ENCODE results near the gene AVP. TPM values are rescaled to one million over a fixed set of nuclear protein-coding genes. Genes with fewer than 3 reads are reported as not detected.

The AVP gene
- total and polyA plus RNA-seq, 2 of the 13 experiments (the other 11 are each of a cell fraction or from before 2014, with no cell fraction given) = 0.12 TPM; not detected in 1

GRCh38 chr20:3045816-3046676 lies 38.5 kb downstream of the AVP start, which contains the start of gene MRPS26 (continued):
- TF ChIP-seq ARID5B (CRISPR knock-in tag; IDR thresholded peaks at IDR 0.05) = peak; percentile 68
- peak; percentile 22; the same call in 1 of the 2 replicates for TF ChIP-seq ZNF362 (CRISPR knock-in tag; IDR thresholded peaks at IDR 0.05; ENCODE audit: borderline replicate concordance)
- TF ChIP-seq MAZ (IDR thresholded peaks at IDR 0.05; ENCODE audit: borderline replicate concordance, low read depth, low read length) = peak; percentile 81; the same call in 1 of the 2 replicates
- TF ChIP-seq MAZ (CRISPR knock-in tag; IDR thresholded peaks at IDR 0.05; ENCODE audit: low read depth) = peak; percentile 100
- TF ChIP-seq PREB (CRISPR knock-in tag; IDR thresholded peaks at IDR 0.05) = peak; percentile 95
- peak; percentile 77 for TF ChIP-seq GATA4 (IDR thresholded peaks at IDR 0.05; ENCODE audit: borderline replicate concordance, low read depth)
- TF ChIP-seq ZNF18 (CRISPR knock-in tag; IDR thresholded peaks at IDR 0.05; ENCODE audit: insufficient replicate concordance) = peak; percentile 91
- no peak for TF ChIP-seq SRSF9 (IDR thresholded peaks at IDR 0.05; ENCODE audit: borderline replicate concordance, insufficient read depth, low read depth, low read length, poor library complexity, severe bottlenecking)
- peak; percentile 98 for TF ChIP-seq ZNF619 (CRISPR knock-in tag; IDR thresholded peaks at IDR 0.05)
- TF ChIP-seq ZSCAN21 (CRISPR knock-in tag; IDR thresholded peaks at IDR 0.05; ENCODE audit: borderline replicate concordance) = peak; percentile 99
- TF ChIP-seq ZNF644 (CRISPR knock-in tag; IDR thresholded peaks at IDR 0.05; ENCODE audit: low read depth) = no peak
- peak; percentile 85; the same call in 1 of the 2 replicates for TF ChIP-seq ZNF367 (CRISPR knock-in tag; IDR thresholded peaks at IDR 0.05; ENCODE audit: borderline replicate concordance)
- TF ChIP-seq MAFG (CRISPR knock-in tag; IDR thresholded peaks at IDR 0.05) = 0 out of 2 replicates have a peak, but pooled peaks have one; percentile 59
- TF ChIP-seq MAX (IDR thresholded peaks at IDR 0.05) = peak; percentile 93
- TF ChIP-seq HNRNPLL (IDR thresholded peaks at IDR 0.05; ENCODE audit: low read depth, low read length, poor library complexity, severe bottlenecking) = peak; percentile 87
- no peak for TF ChIP-seq ZFP1 (CRISPR knock-in tag; IDR thresholded peaks at IDR 0.05)
- TF ChIP-seq ZNF766 (CRISPR knock-in tag; IDR thresholded peaks at IDR 0.05; ENCODE audit: borderline replicate concordance) = peak; percentile 91
- TF ChIP-seq MEF2D (CRISPR knock-in tag; IDR thresholded peaks at IDR 0.05) = peak; percentile 12; the same call in 1 of the 2 replicates

All from HepG2 (cell line).